Epithelial cell of proximal tubule (primary cell): Measurements from ENCODE around the gene PTGR3. TPM values are rescaled to one million over a fixed set of nuclear protein-coding genes. Genes with fewer than 3 reads are reported as not detected.
A peak's percentile ranks its signal among the peaks of the same experiment; 100 is the strongest.

Source experiments
- DNase-seq: peaks from one replicate; pipeline ENCODE4 v3.0.0-alpha.2; 2011; ENCODE audit warnings: low read depth
- H3K4me3 ChIP-seq: 2 replicates; pipeline ENCODE4 v1.5.1; 2011; ENCODE audit warnings: low read depth, mild to moderate bottlenecking, low read length
- CTCF ChIP-seq: conservative IDR thresholded peaks from 2 replicates; pipeline ENCODE4 v1.5.1; 2012; ENCODE audit warnings: low read depth, mild to moderate bottlenecking, low read length
- total RNA-seq: library from RNA; depleted of rRNA; stranded (reverse); fragments of >200 nt; gene quantifications from 2 replicates; pipeline ENCODE4 v1.2.3, GENCODE V29; 2015

Gene PTGR3
- total RNA-seq, 1 donor from 2014 or later: 7.8 TPM

- DNase-seq: no peak
These were observed 27.0 kb upstream of the PTGR3 start for GRCh38 chr18:75235896-75236295.

DNA sequence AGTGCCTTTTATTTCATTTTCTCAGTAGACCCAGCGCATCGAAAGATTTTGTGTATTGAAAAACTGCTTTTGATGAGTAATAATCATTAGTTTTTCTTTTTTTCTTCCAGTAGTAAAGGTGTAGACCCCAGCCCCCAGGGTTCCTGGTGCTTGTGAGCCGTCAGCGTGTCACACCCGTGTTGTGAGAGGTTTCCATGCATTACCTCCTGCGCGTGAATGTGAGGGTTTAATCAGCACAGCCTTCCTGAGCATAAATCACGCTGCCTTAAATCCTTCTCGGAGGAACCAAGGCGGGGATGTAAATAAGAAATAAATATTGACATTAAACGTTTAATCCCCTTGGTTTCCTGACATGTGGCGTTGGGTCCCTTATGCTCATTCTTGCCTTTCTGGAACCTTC is 26.0 kb upstream of the PTGR3 start:
- no peak for DNase-seq
- TF ChIP-seq CTCF: no peak
- H3K4me3 ChIP-seq: no peak overlapping the region

More at GRCh38 chr18:75235896-75236295, 27.0 kb upstream of the PTGR3 start:
- TF ChIP-seq CTCF: no peak
- H3K4me3 ChIP-seq: no peak overlapping the region

GRCh38 chr18:75231053-75231406 is 22.1 kb upstream of the PTGR3 start:
- peak; percentile 11 for TF ChIP-seq CTCF
- DNase-seq: no peak
- H3K4me3 ChIP-seq: no peak overlapping the region

DNA sequence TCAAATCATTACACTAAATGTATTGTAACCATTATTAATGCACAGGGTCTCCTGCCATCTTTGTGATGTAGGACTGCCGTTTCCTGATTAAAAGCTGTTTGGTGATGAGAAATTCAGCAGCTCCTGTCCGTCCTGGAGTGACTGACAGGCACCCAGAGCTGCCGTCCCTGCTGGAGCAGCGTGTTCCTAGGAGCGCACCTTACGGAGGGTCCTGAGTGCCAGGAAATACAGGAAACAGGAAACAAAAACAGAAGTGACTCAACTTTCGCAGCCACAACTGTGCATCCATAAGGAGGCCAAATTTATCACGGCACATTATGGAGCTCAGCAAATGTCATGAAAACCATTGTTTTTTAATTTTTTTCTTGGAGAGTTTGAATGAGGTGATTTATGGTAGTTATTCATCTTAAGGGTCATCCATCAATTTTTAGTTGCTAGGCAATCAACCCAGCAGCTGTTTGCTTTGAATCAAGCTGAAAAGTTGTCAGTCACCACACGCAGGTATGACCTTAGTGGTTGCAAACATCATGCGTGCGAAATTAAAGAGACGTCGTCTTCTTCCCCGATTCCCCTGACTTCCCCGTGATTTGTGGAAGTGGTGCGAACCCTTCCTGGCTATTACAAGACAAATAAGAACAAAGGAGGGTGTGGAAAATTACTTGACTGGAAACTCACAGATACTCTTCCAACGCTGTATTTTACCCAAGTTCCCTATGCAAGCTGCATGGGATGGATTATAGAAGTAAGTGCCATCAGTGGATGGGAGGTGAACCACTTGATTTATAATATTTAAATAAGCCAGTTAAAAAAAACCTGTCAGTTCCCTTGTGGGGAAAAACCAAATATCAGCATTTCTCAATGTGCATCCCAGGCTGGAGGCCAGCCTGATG is 21.5 kb upstream of the PTGR3 start:
- no peak overlapping the region for H3K4me3 ChIP-seq
- no peak for TF ChIP-seq CTCF
- no peak for DNase-seq

DNA sequence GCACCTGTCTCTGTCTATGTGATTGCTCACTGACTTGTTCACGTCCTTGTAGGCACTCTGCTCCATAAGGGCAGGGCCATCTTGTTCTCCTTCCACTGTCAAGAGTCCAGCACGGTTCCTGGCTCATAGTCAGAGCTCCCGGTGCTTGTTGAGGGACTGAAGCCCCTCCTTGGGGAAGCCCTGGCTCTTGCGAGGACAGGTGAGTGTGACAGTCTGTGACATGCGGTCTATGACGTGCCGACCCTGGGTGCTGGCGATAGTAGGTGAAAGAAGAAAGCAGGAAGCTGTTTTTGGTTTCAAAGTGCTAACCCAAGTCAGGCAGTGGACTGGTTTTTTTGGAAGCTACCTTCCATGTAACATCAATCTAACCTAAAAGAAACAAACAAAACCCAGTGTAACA is 20.5 kb upstream of the PTGR3 start:
- TF ChIP-seq CTCF: no peak
- H3K4me3 ChIP-seq: no peak overlapping the region
- DNase-seq: no peak

DNA sequence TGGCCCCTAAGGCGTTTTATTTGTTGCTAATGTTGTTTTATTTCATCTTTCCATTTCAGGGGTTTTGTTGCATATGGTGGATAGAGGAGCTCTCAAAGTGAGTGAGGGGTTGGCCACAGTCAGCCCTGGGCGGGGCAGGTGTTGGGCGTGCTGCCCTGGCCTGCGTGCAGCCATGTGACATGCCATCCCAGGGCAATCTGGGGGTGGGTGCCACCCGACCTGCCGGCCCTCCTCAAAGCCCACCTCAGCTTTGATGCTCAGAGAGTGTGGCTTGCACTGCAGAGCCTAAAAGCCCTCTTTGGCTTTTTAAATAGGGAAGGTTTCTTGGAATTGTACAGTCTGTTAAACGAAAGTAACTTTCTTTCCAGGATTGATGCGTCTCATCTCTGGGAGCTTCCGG is 20.0 kb upstream of the PTGR3 start:
- no peak overlapping the region for H3K4me3 ChIP-seq
- no peak for TF ChIP-seq CTCF
- DNase-seq: no peak
